Raji (cell line): ENCODE measurements around the gene SLC25A48.

Experiments
- POLR2A ChIP-seq: IDR thresholded peaks from 2 replicates; pipeline ENCODE4 v1.6.1; 2011; ENCODE audit warnings: low read depth, low read length, control low read depth; ENCODE audit not compliant: insufficient read depth

SLC25A48 gene

GRCh38 chr5:135826994-135827671 is 7.3 kb upstream of the SLC25A48 start:
- no peak for TF ChIP-seq POLR2A

DNA sequence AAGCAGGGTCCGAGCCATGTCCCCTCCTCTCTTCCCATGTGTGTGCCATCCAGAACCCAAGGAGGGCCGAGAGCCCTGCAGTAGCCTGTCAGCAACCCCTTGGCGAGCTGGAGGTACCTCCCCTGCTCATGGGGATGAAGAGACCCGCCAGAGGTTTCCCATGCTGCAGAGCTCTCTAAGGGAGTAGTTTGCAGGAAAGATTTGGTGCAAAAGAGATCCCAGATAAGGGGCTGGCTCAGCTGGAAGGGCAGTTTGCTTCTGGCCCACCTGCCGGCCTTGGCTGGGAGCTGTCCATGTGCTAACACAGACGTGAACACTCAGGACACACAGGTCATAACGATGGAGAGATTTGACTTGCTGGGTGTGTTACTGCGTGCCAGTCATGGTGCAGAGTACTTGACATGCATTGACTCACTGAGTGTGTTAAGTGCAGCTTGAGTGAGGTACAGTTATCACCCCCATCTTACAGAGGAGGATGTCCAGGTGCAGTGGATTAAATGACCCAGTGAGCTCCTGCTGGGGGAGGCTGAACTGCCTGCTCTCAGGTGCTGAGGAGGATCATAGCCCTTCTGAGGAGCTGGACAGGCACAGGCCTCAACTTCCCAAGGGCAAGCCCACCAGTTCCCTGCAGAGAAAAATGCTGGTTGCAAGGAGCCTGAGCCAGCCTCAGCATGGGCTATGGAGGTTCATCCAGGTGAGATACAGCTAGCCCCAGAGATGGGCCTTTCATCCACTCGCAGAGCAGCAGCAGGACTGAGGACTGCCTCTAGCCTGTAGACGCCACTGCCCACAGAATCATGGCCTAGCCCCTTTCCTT is 6.3 kb upstream of the SLC25A48 start:
- no peak for TF ChIP-seq POLR2A

DNA sequence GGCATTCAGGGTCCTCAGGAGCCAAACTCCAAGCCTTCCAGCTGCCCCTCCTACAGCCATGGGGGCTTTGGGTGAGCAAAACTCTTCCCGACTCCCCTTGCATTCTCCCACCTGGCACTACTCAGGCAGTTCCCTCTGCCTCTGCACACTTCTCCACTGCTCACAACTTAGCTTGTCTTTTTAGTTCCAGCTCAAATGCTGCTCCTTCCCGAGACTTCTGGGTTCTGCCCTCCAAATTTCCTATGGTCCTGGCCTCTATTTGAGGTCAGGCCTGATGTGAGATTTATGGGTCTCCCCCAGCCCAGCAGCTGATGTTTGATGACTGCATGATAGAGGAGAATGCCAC is 5.7 kb upstream of the SLC25A48 start:
- no peak for TF ChIP-seq POLR2A

- TF ChIP-seq POLR2A, result no peak
These were observed 5.3 kb upstream of the SLC25A48 start for GRCh38 chr5:135829179-135829578.

- TF ChIP-seq POLR2A, result no peak
These were observed 4.6 kb upstream of the SLC25A48 start for GRCh38 chr5:135829681-135830383.

DNA sequence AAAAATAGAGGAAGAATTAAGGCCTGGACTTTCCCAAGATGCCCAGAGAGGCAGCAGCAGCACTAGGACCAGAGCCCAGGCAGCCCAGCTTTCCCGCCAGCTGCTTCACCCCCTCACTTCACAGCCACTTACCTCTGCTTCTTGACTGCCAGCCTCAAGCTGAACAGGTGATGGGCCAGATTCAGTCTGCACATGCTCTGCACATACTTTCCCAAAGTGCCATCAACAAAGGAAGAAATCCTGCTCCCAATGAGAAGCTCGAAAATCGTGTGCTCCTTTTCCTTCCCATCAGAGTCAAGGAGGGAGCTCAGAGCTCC is 4.1 kb upstream of the SLC25A48 start:
- TF ChIP-seq POLR2A, result no peak

- TF ChIP-seq POLR2A, result no peak
These were observed 3.6 kb upstream of the SLC25A48 start for GRCh38 chr5:135830876-135831275.

DNA sequence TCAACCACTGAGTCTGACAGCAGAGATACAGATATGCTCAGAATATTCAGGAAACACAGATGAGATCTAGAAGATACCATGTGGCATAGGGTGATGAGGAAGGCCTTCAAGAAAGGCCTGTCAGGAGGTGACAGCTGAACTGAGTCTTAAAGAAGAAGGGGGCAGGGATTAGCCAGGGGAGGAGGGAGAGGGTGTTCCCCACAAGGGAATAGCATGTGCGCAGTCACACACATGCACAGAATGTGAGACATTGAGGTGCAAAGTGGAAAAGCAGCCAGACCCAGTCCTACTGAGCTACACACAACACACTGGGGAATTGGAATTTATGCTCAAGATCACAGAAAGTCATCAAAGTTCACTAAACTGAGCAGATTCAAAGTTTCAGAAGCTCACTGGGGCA is 3.0 kb upstream of the SLC25A48 start:
- no peak for TF ChIP-seq POLR2A

GRCh38 chr5:135831851-135832555 is 2.5 kb upstream of the SLC25A48 start:
- TF ChIP-seq POLR2A, result no peak

DNA sequence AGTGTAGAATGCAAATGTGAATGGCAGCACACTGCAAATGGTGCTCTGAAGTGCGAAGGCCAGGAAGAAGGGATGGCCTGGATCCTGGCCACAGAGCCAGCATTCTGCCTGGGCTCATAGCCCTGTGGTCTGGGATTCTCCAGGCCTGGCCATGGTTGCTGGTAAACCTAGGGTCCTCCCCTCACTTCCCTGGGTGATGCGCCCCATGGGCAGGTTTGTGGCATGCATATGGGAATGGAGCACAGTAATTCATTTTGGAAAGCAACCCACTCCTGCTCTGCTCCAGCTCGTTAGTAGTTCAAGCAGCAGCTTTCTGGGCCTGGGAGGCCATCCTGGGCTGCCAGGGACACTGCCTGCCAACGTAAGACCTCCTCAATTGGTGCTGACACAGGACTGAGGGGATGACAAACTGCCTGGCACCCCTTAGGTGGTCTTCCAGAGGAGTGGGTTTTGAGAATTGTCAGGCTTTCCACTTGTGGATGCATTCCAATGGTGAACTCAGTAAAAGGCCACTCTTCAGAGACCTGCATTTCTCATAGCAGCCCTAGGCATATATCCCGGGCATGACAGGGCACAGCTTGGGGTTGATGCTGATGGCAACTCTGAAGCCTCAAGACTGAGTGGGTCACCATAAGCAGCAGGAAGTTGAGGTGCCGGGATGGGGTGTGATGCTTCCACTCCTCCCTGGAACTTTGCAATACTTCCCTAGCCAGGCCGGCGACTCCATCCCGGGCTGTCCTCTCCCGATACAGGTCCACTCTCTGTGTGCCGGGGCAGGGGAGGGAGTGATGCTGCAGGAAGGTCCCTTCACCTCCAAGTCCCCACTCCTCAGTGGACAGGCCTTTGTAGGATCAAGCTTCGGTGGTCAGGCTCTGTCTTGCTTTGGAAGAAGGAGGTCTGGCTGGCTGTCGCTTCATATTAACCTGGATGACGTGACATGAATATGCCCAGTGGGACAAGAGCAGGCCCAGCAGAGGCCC is 1.2 kb upstream of the SLC25A48 start:
- TF ChIP-seq POLR2A, result no peak

GRCh38 chr5:135833961-135834638 is 363 bp upstream of the SLC25A48 start:
- TF ChIP-seq POLR2A, result no peak

GRCh38 chr5:135835766-135836165 is 1.3 kb downstream of the SLC25A48 start:
- no peak for TF ChIP-seq POLR2A

- no peak for TF ChIP-seq POLR2A
These were observed 5.1 kb downstream of the SLC25A48 start for GRCh38 chr5:135839566-135839965.

- TF ChIP-seq POLR2A, result no peak
These were observed 6.5 kb downstream of the SLC25A48 start for GRCh38 chr5:135840959-135841358.
